Measurements from ENCODE around the gene DUOXA2.

DUOXA2 gene

GRCh38 chr15:45116006-45116481 lies 1.9 kb downstream of the DUOXA2 start:
- in situ Hi-C loops (cut with HindIII; ENCODE audit: low pct_unique_long_range_greater_than_20kb, low sequenced_read_pairs), result no loop called here
- no peak for TF ChIP-seq JUND (IDR thresholded peaks at IDR 0.05; ENCODE audit: low read depth)
- no peak for DNase-seq (ENCODE audit: low read depth in 1 of 2, low spot score in 1 of 2)

DNA sequence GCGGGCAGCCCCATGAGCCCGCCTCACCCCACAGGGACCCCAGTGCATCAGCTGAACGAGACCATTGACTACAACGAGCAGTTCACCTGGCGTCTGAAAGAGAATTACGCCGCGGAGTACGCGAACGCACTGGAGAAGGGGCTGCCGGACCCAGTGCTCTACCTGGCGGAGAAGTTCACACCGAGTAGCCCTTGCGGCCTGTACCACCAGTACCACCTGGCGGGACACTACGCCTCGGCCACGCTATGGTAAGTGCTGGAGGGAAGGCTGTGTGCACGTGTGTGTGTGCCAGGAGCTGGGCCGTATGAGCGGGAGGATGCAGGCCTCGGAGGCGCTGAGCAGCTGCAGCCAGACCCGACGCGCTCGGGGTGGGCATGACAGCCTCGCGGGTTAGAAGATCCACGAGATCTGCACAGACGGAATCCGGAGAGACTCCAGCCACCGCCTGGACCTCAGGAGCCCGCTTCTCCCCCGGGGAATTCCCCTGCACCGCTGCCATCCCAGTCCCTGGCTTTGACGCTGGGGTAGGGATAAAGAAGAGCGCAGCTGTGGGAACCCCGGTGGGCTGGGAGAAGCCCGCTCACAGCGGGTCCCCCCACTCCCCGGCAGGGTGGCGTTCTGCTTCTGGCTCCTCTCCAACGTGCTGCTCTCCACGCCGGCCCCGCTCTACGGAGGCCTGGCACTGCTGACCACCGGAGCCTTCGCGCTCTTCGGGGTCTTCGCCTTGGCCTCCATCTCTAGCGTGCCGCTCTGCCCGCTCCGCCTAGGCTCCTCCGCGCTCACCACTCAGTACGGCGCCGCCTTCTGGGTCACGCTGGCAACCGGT lies 2.6 kb downstream of the DUOXA2 start:
- DNase-seq (ENCODE audit: low read depth in 1 of 2, low spot score in 1 of 2), result no peak
- in situ Hi-C loops (cut with HindIII; ENCODE audit: low pct_unique_long_range_greater_than_20kb, low sequenced_read_pairs), result no loop called here
- no peak for TF ChIP-seq JUND (IDR thresholded peaks at IDR 0.05; ENCODE audit: low read depth)

- no peak for DNase-seq (ENCODE audit: low read depth in 1 of 2, low spot score in 1 of 2)
- in situ Hi-C loops (cut with HindIII; ENCODE audit: low pct_unique_long_range_greater_than_20kb, low sequenced_read_pairs), result no loop called here
- TF ChIP-seq JUND (IDR thresholded peaks at IDR 0.05; ENCODE audit: low read depth), result no peak
Measured at GRCh38 chr15:45117308-45118130, 3.4 kb downstream of the DUOXA2 start.

DNA sequence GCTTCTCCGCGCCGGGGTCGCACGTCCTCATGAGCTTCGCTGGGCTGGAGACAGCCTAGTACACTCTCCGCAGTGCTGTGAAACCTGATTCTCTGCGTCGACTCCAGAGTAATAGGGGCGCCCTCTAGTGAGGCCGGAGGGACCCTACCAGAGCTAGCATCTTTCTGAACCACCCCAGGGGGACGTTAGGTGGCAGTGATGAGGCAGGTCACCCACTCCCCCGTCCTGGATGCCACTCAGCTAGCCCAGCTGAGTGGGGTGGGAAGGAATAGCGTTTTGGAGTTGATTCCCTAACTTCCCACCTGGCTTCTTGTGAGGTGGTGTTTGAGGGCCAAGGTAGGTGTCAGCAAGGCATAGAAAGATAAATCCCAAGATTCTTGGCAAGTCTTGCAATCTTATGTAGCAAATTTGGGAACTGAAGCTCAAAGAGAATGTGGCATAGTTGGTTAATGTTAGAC lies 4.0 kb downstream of the DUOXA2 start:
- no peak for TF ChIP-seq JUND (IDR thresholded peaks at IDR 0.05; ENCODE audit: low read depth)
- DNase-seq (ENCODE audit: low read depth in 1 of 2, low spot score in 1 of 2), result peak; percentile 93 to 98
- in situ Hi-C loops (cut with HindIII; ENCODE audit: low pct_unique_long_range_greater_than_20kb, low sequenced_read_pairs), result no loop called here

- DNase-seq (ENCODE audit: low read depth in 1 of 2, low spot score in 1 of 2), result no peak
- TF ChIP-seq JUND (IDR thresholded peaks at IDR 0.05; ENCODE audit: low read depth), result no peak
- in situ Hi-C loops (cut with HindIII; ENCODE audit: low pct_unique_long_range_greater_than_20kb, low sequenced_read_pairs), result no loop called here
Measured at GRCh38 chr15:45118996-45119395, 4.9 kb downstream of the DUOXA2 start.

- no peak for DNase-seq (ENCODE audit: low read depth in 1 of 2, low spot score in 1 of 2)
- in situ Hi-C loops (cut with HindIII; ENCODE audit: low pct_unique_long_range_greater_than_20kb, low sequenced_read_pairs), result no loop called here
- no peak for TF ChIP-seq JUND (IDR thresholded peaks at IDR 0.05; ENCODE audit: low read depth)
Measured at GRCh38 chr15:45120081-45120972, 6.2 kb downstream of the DUOXA2 start.

DNA sequence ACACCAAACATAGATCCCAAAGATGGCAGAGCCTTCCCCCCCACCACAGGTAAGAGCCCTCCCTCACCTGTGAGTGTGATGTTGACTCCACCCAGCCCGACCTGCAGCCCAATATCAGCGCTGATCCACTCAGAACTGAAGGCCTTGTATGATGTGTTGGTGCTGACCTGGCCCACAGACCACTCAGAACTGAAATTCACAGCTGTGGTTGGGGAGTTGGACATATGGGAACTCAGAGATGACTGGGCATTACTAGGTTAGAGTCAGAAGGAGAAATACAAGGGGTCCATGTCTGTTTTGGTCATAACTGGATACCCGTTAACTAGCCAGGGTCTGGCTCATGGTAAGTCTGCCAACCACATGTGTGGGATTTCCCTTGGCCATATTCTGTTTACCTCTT lies 6.9 kb downstream of the DUOXA2 start:
- no peak for DNase-seq (ENCODE audit: low read depth in 1 of 2, low spot score in 1 of 2)
- in situ Hi-C loops (cut with HindIII; ENCODE audit: low pct_unique_long_range_greater_than_20kb, low sequenced_read_pairs), result no loop called here
- no peak for TF ChIP-seq JUND (IDR thresholded peaks at IDR 0.05; ENCODE audit: low read depth)

DNA sequence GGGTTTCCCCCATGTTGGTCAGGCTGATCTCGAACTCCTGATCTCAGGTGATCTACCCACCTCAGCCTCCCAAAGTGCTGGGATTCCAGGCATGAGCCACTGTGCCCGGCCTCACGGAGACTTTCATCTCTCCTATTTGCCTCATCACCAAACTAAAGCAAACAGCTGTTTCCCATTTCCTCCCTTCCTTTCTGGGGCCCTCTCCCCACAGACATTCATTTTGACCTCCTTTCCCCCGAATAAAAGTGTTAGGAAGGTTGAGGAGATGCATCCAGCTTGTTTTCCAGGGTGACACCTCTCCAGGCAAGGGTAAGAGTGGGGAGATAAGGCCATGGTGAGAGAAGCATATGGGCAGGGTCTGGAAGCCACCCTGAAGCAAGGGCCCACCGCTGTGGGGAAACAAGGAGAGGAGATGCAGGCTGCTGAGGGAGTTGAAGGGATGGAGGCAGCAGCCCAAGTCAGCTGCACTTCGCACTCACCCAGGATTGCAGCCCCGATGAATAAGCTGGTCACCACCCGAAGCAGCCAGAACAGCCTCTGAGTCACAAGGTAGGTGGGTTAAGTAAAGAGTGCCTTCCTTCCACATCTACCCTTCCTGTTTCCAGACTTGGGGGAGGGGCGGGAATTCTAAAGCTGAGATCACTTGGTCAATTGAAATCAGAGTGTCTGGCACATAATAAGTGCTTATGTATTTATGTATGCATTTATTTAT lies 7.7 kb downstream of the DUOXA2 start:
- in situ Hi-C loops (cut with HindIII; ENCODE audit: low pct_unique_long_range_greater_than_20kb, low sequenced_read_pairs), result no loop called here
- no peak for TF ChIP-seq JUND (IDR thresholded peaks at IDR 0.05; ENCODE audit: low read depth)
- DNase-seq (ENCODE audit: low read depth in 1 of 2, low spot score in 1 of 2), result no peak

DNA sequence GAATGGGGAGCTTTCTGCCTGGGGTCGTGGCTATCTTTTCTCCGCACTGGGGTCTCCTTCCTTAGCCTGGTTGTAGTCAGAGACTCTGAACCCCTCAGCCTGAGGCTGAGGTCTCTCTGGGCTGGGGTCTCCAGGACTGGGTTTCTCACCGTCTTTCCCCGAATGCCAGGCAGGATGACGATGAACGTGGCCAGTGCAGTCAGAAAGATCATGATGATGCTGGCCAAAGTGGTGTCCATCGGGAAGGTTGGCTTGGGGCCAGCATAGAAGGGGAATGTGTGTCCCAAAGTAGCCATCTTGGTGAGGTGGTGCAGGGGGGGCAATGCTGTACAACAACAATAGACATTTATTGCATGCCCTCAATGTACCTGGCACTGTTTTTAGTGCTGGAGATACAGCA lies 8.6 kb downstream of the DUOXA2 start:
- DNase-seq (ENCODE audit: low read depth in 1 of 2, low spot score in 1 of 2), result no peak
- in situ Hi-C loops (cut with HindIII; ENCODE audit: low pct_unique_long_range_greater_than_20kb, low sequenced_read_pairs), result no loop called here

DNA sequence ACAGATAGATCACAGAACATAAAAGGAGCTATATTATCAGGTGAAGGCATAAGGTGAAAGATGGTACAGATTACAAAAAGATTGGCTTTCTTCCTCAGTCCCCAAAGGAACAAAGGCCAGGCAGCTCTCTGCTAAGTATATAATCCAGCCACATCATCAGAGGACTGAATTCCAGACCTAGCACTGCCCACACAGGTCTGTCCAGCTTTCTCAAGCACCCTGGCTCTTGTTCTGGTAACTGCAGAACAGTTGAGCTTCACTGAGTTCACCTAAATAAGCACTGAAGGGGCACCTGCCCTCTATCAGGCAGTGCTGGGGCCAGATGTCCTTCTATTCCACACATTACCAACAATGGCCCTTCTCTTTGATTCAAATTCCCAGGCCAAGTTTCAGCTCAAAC lies 9.3 kb downstream of the DUOXA2 start:
- peak; percentile 52 to 80 for DNase-seq (ENCODE audit: low read depth in 1 of 2, low spot score in 1 of 2)
- in situ Hi-C loops (cut with HindIII; ENCODE audit: low pct_unique_long_range_greater_than_20kb, low sequenced_read_pairs), result no loop called here
- no peak for TF ChIP-seq JUND (IDR thresholded peaks at IDR 0.05; ENCODE audit: low read depth)

More for the DNA sequence above, 8.6 kb downstream of the DUOXA2 start:
- TF ChIP-seq JUND (IDR thresholded peaks at IDR 0.05; ENCODE audit: low read depth), result no peak

- in situ Hi-C loops (cut with HindIII; ENCODE audit: low pct_unique_long_range_greater_than_20kb, low sequenced_read_pairs), result no loop called here
- peak in 1 of 2 experiments; percentile 65 for DNase-seq (ENCODE audit: low read depth in 1 of 2, low spot score in 1 of 2)
- no peak for TF ChIP-seq JUND (IDR thresholded peaks at IDR 0.05; ENCODE audit: low read depth)
Measured at GRCh38 chr15:45126535-45127158, 12.5 kb downstream of the DUOXA2 start.
